ENCODE data around the gene SDK2.
"Not testable (repeated sequence)": the region's sequence is repeated elsewhere in the genome, so short reads cannot be mapped to it uniquely, and the experiment has no call there.

GRCh38 chr17:73472715-73473114 is 171.5 kb downstream of the SDK2 start:
- not testable (repeated sequence) for TF ChIP-seq CTCF (IDR thresholded peaks at IDR 0.05; ENCODE audit: poor library complexity); EZH2phosphoT487 (IDR thresholded peaks at IDR 0.05; ENCODE audit: low read depth, severe bottlenecking, unreplicated experiment); EZH2 (IDR thresholded peaks at IDR 0.05; ENCODE audit: borderline replicate concordance)

All from hepatocyte (in vitro differentiated cells).